SK-N-SH treated with all-trans-retinoic acid at 6 μM for 48 hours (cell line): Measurements from ENCODE around the gene FOXL3.

Experiments used
- ATAC-seq: fragments of 200-7000 bp; cut with Tn5 transposase; 3 replicates; pipeline ENCODE4 v1.9.1; 2020; ENCODE audit warnings: mild to moderate bottlenecking, moderate library complexity
- ARNTL ChIP-seq: fragments of 450-650 bp; formaldehyde crosslinking; IDR thresholded peaks from 2 replicates; pipeline ENCODE4 v1.5.0; 2020; ENCODE audit warnings: low read depth, mild to moderate bottlenecking, moderate library complexity, borderline replicate concordance
- BACH2 ChIP-seq: fragments of 250-450 bp; sonication (Bioruptor Pico); IDR thresholded peaks from 2 replicates; pipeline ENCODE4 v1.9.0; 2021; ENCODE audit warnings: mild to moderate bottlenecking, borderline replicate concordance
- CSDC2 ChIP-seq: fragments of 250-450 bp; sonication (Bioruptor Pico); IDR thresholded peaks from 2 replicates; pipeline ENCODE4 v1.5.0; 2020; ENCODE audit warnings: mild to moderate bottlenecking, moderate library complexity
- ESRRG ChIP-seq: fragments of 250-450 bp; sonication (Bioruptor Pico); IDR thresholded peaks from 2 replicates; pipeline ENCODE4 v1.6.1; 2021; ENCODE audit warnings: mild to moderate bottlenecking
- GLIS3 ChIP-seq: fragments of 250-450 bp; sonication (Bioruptor Pico); IDR thresholded peaks from 2 replicates; pipeline ENCODE4 v1.5.0; 2020; ENCODE audit warnings: mild to moderate bottlenecking, moderate library complexity
- ISL1 ChIP-seq: fragments of 250-450 bp; sonication (Bioruptor Pico); IDR thresholded peaks from 2 replicates; pipeline ENCODE4 v2.1.2; 2022; ENCODE audit warnings: mild to moderate bottlenecking, moderate library complexity
- OSR1 ChIP-seq: fragments of 250-450 bp; sonication (Bioruptor Pico); IDR thresholded peaks from 2 replicates; pipeline ENCODE4 v1.8.0; 2022; ENCODE audit warnings: moderate library complexity, mild to moderate bottlenecking, inconsistent platforms
- PPARA ChIP-seq: fragments of 250-450 bp; sonication (Bioruptor Pico); IDR thresholded peaks from 2 replicates; pipeline ENCODE4 v1.5.0; 2020; ENCODE audit warnings: mild to moderate bottlenecking, borderline replicate concordance
- RARB ChIP-seq: fragments of 250-450 bp; sonication (Bioruptor Pico); IDR thresholded peaks from 2 replicates; pipeline ENCODE4 v1.8.0; 2021; ENCODE audit warnings: mild to moderate bottlenecking, moderate library complexity
- SNAI2 ChIP-seq: fragments of 250-450 bp; sonication (Bioruptor Pico); IDR thresholded peaks from 2 replicates; pipeline ENCODE4 v1.5.0; 2020; ENCODE audit warnings: mild to moderate bottlenecking, moderate library complexity
- TCF4 ChIP-seq: fragments of 250-450 bp; sonication (Bioruptor Pico); IDR thresholded peaks from 2 replicates; pipeline ENCODE4 v1.8.0; 2021; ENCODE audit warnings: mild to moderate bottlenecking, moderate library complexity, borderline replicate concordance
- TOX ChIP-seq: fragments of 250-450 bp; sonication (Bioruptor Pico); IDR thresholded peaks from 2 replicates; pipeline ENCODE4 v1.8.0; 2021; ENCODE audit warnings: mild to moderate bottlenecking, moderate library complexity, borderline replicate concordance
- ZC3H10 ChIP-seq: fragments of 250-450 bp; sonication (Bioruptor Pico); IDR thresholded peaks from 2 replicates; pipeline ENCODE4 v1.5.1; 2021; ENCODE audit warnings: mild to moderate bottlenecking, moderate library complexity
- ZFP3 ChIP-seq: fragments of 250-450 bp; sonication (Bioruptor Pico); IDR thresholded peaks from 2 replicates; pipeline ENCODE4 v1.5.0; 2020; ENCODE audit warnings: mild to moderate bottlenecking, moderate library complexity
- ZFP30 ChIP-seq: fragments of 450-650 bp; formaldehyde crosslinking; IDR thresholded peaks from 2 replicates; pipeline ENCODE4 v1.5.0; 2022; ENCODE audit warnings: mild to moderate bottlenecking, moderate library complexity
- ZNF565 ChIP-seq: fragments of 450-650 bp; formaldehyde crosslinking; conservative IDR thresholded peaks from 2 replicates; pipeline ENCODE4 v1.5.0; 2020; ENCODE audit warnings: low read depth, mild to moderate bottlenecking, moderate library complexity
- ZNF70 ChIP-seq: fragments of 450-650 bp; formaldehyde crosslinking; IDR thresholded peaks from 2 replicates; pipeline ENCODE4 v1.5.0; 2020; ENCODE audit warnings: mild to moderate bottlenecking, moderate library complexity
- TF ChIP-seq, protein P1 (sequence below): fragments of 250-450 bp; sonication (Bioruptor Pico); IDR thresholded peaks from 2 replicates; pipeline ENCODE4 v1.5.1; 2020; ENCODE audit warnings: low read depth, mild to moderate bottlenecking, moderate library complexity
- TF ChIP-seq, protein P2 (sequence below): fragments of 250-450 bp; sonication (Bioruptor Pico); IDR thresholded peaks from 2 replicates; pipeline ENCODE4 v1.5.0; 2020; ENCODE audit warnings: mild to moderate bottlenecking, moderate library complexity
- TF ChIP-seq, protein P3 (sequence below): fragments of 250-450 bp; sonication (Bioruptor Pico); IDR thresholded peaks from 2 replicates; pipeline ENCODE4 v1.8.0; 2020; ENCODE audit warnings: mild to moderate bottlenecking, moderate library complexity, borderline replicate concordance
- TF ChIP-seq, protein P4 (sequence below): fragments of 250-450 bp; sonication (Bioruptor Pico); IDR thresholded peaks from 2 replicates; pipeline ENCODE4 v1.5.1; 2021; ENCODE audit warnings: mild to moderate bottlenecking, moderate library complexity

The FOXL3 gene

DNA sequence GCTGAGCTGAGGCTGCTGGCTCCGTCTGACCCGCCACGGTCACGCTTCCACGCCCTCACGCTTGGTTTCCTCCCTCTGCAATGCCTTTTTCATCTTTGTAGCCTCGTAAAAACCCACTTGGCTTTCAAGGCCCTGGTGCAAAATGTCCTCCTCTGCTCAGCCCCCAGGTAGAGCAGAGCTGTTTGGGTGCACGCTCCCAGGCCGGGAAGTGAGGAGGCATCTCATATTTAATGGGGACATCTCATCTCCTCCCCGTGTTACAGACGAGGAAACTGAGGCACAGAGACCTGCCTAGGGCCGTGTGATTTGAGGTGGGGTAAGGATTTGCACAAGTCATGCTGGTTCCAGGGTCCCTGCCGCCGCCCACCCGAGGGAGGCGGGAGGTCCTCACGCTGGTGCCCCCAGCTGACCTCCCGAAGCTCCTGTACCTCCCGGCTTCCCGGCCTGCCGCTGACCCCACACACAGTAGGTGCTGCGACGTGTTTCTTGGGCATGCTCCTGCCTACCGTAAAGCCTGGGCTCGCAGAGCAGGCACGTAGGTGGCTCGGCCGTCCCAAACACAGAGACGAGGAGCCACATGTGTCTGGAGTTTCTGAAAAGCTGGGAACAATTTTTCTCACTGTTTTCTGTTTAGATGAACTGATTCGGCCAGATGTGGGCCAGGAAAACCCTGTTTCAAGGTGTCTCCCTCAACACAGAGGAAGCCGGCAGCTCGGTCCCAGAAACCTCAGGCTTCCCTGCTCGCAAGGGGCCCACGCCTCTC, 11.5 kb downstream of the FOXL3 start:
- TF ChIP-seq TCF4 (CRISPR knock-in tag): no peak

DNA sequence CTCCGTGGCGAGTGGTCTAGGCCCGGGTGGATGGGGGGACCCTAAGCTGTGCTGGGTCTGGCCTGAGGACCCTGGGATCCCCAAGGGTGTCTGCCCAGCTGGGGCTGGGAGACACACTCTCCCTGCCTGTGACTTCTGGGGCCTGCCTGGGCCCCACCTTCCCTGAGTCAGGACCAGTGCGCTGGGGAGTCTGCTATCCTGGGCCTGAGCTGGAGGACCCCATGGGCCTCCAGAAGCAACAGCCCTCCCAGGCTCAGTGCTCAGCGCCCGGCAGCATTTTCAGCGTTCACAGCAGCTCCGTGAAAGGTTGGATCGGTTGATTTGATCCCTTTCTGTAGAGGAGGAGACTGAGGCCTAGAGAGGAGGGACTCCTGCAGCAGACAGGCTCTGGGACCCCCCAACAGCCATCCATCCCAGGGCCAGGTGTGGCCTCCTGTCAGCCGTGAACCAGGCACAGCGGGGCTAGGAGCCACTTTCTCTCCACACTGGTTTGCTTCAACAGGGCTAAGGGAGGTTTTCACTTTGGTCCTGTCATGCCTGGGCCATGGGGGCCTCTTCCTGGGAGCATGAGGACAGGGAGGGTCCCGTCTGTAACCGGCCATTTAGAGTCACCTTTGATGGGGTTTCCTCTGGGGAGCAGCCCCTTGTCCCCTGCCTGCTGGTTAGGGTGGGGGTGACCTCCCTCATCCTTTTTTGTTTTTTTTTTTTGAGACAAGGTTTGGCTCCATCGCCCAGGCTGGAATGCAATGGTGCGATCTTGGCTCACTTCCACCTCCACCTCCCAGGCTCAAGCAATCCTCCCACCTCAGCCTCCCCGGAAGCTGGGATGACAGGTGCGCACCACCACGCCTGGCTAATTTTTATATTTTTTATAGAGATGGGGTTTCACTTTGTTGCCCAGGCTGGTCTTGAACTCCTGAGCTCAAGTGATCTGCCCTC, 12.4 kb downstream of the FOXL3 start:
- TF ChIP-seq PPARA (no peak), ZNF565 (CRISPR knock-in tag) (no peak), TCF4 (CRISPR knock-in tag) (no peak), ZFP30 (CRISPR knock-in tag) (no peak), SNAI2 (CRISPR knock-in tag) (no peak), OSR1 (no peak), GLIS3 (no peak)
- TF ChIP-seq, protein P1, sequence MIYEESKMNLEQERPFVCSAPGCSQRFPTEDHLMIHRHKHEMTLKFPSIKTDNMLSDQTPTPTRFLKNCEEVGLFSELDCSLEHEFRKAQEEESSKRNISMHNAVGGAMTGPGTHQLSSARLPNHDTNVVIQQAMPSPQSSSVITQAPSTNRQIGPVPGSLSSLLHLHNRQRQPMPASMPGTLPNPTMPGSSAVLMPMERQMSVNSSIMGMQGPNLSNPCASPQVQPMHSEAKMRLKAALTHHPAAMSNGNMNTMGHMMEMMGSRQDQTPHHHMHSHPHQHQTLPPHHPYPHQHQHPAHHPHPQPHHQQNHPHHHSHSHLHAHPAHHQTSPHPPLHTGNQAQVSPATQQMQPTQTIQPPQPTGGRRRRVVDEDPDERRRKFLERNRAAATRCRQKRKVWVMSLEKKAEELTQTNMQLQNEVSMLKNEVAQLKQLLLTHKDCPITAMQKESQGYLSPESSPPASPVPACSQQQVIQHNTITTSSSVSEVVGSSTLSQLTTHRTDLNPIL (CRISPR knock-in tag): no peak
- TF ChIP-seq, protein P2, sequence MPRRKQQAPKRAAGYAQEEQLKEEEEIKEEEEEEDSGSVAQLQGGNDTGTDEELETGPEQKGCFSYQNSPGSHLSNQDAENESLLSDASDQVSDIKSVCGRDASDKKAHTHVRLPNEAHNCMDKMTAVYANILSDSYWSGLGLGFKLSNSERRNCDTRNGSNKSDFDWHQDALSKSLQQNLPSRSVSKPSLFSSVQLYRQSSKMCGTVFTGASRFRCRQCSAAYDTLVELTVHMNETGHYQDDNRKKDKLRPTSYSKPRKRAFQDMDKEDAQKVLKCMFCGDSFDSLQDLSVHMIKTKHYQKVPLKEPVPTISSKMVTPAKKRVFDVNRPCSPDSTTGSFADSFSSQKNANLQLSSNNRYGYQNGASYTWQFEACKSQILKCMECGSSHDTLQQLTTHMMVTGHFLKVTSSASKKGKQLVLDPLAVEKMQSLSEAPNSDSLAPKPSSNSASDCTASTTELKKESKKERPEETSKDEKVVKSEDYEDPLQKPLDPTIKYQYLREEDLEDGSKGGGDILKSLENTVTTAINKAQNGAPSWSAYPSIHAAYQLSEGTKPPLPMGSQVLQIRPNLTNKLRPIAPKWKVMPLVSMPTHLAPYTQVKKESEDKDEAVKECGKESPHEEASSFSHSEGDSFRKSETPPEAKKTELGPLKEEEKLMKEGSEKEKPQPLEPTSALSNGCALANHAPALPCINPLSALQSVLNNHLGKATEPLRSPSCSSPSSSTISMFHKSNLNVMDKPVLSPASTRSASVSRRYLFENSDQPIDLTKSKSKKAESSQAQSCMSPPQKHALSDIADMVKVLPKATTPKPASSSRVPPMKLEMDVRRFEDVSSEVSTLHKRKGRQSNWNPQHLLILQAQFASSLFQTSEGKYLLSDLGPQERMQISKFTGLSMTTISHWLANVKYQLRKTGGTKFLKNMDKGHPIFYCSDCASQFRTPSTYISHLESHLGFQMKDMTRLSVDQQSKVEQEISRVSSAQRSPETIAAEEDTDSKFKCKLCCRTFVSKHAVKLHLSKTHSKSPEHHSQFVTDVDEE (CRISPR knock-in tag): no peak
- ATAC-seq: no peak

More for the DNA sequence above, 11.5 kb downstream of the FOXL3 start:
- ATAC-seq: no peak

DNA sequence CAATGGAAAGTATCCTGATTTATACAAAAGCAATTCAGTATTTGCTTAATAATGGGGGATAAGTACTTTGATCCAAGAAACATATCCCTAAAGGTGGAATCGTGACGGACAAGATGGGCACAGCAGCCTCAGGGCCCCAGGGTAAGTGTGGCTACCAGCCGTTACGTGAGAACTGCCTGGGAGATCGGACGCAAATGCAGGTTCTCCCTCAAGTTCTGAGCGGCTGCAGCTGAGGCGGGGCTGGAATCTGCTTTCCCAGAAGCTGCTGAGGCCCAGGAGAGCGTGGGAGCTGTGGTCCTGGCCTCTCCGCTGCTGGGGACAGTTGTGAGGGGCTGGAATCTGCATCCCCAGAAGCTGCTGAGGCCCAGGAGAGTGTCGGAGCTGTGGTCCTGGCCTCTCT, 13.5 kb downstream of the FOXL3 start:
- TF ChIP-seq RARB (CRISPR knock-in tag) (no peak), ISL1 (no peak), PPARA (no peak), ESRRG (CRISPR knock-in tag) (no peak), TOX (CRISPR knock-in tag) (no peak), ZNF565 (CRISPR knock-in tag) (no peak), SNAI2 (CRISPR knock-in tag) (no peak), BACH2 (no peak), ZFP3 (CRISPR knock-in tag) (no peak), ZFP30 (CRISPR knock-in tag) (no peak), ZC3H10 (CRISPR knock-in tag) (no peak), ARNTL (CRISPR knock-in tag) (no peak), ZNF70 (CRISPR knock-in tag) (no peak), OSR1 (no peak), GLIS3 (no peak), CSDC2 (no peak), TCF4 (CRISPR knock-in tag) (no peak)
- TF ChIP-seq, protein P3, sequence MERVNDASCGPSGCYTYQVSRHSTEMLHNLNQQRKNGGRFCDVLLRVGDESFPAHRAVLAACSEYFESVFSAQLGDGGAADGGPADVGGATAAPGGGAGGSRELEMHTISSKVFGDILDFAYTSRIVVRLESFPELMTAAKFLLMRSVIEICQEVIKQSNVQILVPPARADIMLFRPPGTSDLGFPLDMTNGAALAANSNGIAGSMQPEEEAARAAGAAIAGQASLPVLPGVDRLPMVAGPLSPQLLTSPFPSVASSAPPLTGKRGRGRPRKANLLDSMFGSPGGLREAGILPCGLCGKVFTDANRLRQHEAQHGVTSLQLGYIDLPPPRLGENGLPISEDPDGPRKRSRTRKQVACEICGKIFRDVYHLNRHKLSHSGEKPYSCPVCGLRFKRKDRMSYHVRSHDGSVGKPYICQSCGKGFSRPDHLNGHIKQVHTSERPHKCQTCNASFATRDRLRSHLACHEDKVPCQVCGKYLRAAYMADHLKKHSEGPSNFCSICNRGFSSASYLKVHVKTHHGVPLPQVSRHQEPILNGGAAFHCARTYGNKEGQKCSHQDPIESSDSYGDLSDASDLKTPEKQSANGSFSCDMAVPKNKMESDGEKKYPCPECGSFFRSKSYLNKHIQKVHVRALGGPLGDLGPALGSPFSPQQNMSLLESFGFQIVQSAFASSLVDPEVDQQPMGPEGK: no peak
- TF ChIP-seq, protein P1 (CRISPR knock-in tag): no peak
- TF ChIP-seq, protein P4, sequence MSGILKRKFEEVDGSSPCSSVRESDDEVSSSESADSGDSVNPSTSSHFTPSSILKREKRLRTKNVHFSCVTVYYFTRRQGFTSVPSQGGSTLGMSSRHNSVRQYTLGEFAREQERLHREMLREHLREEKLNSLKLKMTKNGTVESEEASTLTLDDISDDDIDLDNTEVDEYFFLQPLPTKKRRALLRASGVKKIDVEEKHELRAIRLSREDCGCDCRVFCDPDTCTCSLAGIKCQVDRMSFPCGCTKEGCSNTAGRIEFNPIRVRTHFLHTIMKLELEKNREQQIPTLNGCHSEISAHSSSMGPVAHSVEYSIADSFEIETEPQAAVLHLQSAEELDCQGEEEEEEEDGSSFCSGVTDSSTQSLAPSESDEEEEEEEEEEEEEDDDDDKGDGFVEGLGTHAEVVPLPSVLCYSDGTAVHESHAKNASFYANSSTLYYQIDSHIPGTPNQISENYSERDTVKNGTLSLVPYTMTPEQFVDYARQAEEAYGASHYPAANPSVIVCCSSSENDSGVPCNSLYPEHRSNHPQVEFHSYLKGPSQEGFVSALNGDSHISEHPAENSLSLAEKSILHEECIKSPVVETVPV (CRISPR knock-in tag): no peak
- no peak for ATAC-seq
